ENCODE measurements around the gene PDE8B. TPM values are rescaled to one million over a fixed set of nuclear protein-coding genes. Genes with fewer than 3 reads are reported as not detected.

PDE8B gene
- total RNA-seq, 1 donor from 2014 or later = 1.1 TPM

- Mint-ChIP-seq H3K27ac (ENCODE audit: unreplicated experiment) (no peak overlapping the region), H3K4me1 (ENCODE audit: low read depth) (peaks cover 54% of the 10 kb centered on the region), H3K9me3 (ENCODE audit: low read depth) (no peaks in the 10 kb centered on the region), H3K27me3 (ENCODE audit: low read depth) (no peaks in the 10 kb centered on the region), H3K4me3 (ENCODE audit: unreplicated experiment) (no peak overlapping the region), H3K36me3 (ENCODE audit: low read depth) (peaks cover 38% of the 10 kb centered on the region)
- no peak for TF ChIP-seq CTCF (IDR thresholded peaks at IDR 0.05)
- DNase-seq (ENCODE audit: low spot score) = no peak
These were observed 218.0 kb downstream of the PDE8B start for GRCh38 chr5:77428526-77428925.

- peaks cover 38% of the 10 kb centered on the region for H3K36me3 Mint-ChIP-seq (ENCODE audit: low read depth)
- H3K27me3 Mint-ChIP-seq (ENCODE audit: low read depth) = no peaks in the 10 kb centered on the region
- H3K4me1 Mint-ChIP-seq (ENCODE audit: low read depth) = peaks cover 44% of the 10 kb centered on the region
- no peak for TF ChIP-seq CTCF (IDR thresholded peaks at IDR 0.05)
- no peaks in the 10 kb centered on the region for H3K9me3 Mint-ChIP-seq (ENCODE audit: low read depth)
- no peak overlapping the region for H3K27ac Mint-ChIP-seq (ENCODE audit: unreplicated experiment)
- DNase-seq (ENCODE audit: low spot score) = no peak
- no peak overlapping the region for H3K4me3 Mint-ChIP-seq (ENCODE audit: unreplicated experiment)
These were observed 220.2 kb downstream of the PDE8B start for GRCh38 chr5:77430726-77431125.

- Mint-ChIP-seq H3K27ac (ENCODE audit: unreplicated experiment) (no peak overlapping the region), H3K9me3 (ENCODE audit: low read depth) (no peaks in the 10 kb centered on the region), H3K4me3 (ENCODE audit: unreplicated experiment) (no peak overlapping the region), H3K27me3 (ENCODE audit: low read depth) (no peaks in the 10 kb centered on the region), H3K36me3 (ENCODE audit: low read depth) (peaks cover 38% of the 10 kb centered on the region), H3K4me1 (ENCODE audit: low read depth) (peaks cover 40% of the 10 kb centered on the region)
- no peak for DNase-seq (ENCODE audit: low spot score)
- no peak for TF ChIP-seq CTCF (IDR thresholded peaks at IDR 0.05)
These were observed 220.8 kb downstream of the PDE8B start for GRCh38 chr5:77431286-77431685.

GRCh38 chr5:77431719-77432118 is 221.2 kb downstream of the PDE8B start:
- DNase-seq (ENCODE audit: low spot score) = no peak
- no peak overlapping the region for H3K4me3 Mint-ChIP-seq (ENCODE audit: unreplicated experiment)
- no peak overlapping the region for H3K27ac Mint-ChIP-seq (ENCODE audit: unreplicated experiment)
- peaks cover 36% of the 10 kb centered on the region for H3K4me1 Mint-ChIP-seq (ENCODE audit: low read depth)
- no peak for TF ChIP-seq CTCF (IDR thresholded peaks at IDR 0.05)
- no peaks in the 10 kb centered on the region for H3K27me3 Mint-ChIP-seq (ENCODE audit: low read depth)
- no peaks in the 10 kb centered on the region for H3K9me3 Mint-ChIP-seq (ENCODE audit: low read depth)
- peaks cover 37% of the 10 kb centered on the region for H3K36me3 Mint-ChIP-seq (ENCODE audit: low read depth)

GRCh38 chr5:77437194-77437593 is 226.7 kb downstream of the PDE8B start:
- no peak overlapping the region for H3K27ac Mint-ChIP-seq (ENCODE audit: unreplicated experiment)
- no peaks in the 10 kb centered on the region for H3K9me3 Mint-ChIP-seq (ENCODE audit: low read depth)
- no peaks in the 10 kb centered on the region for H3K4me1 Mint-ChIP-seq (ENCODE audit: low read depth)
- no peak overlapping the region for H3K4me3 Mint-ChIP-seq (ENCODE audit: unreplicated experiment)
- TF ChIP-seq CTCF (IDR thresholded peaks at IDR 0.05) = peak; percentile 74
- no peak for DNase-seq (ENCODE audit: low spot score)
- peaks cover 28% of the 10 kb centered on the region for H3K36me3 Mint-ChIP-seq (ENCODE audit: low read depth)
- H3K27me3 Mint-ChIP-seq (ENCODE audit: low read depth) = no peaks in the 10 kb centered on the region
